Inferior parietal cortex (tissue), 1 donor: Measurements from ENCODE around the gene ATR.
"Not testable (repeated sequence)": the region's sequence is repeated elsewhere in the genome, so short reads cannot be mapped to it uniquely, and the experiment has no call there.

Source experiments
- DNase-seq: peaks from one replicate; pipeline ENCODE4 v3.0.0-alpha.2; 2016; ENCODE audit errors: extremely low spot score

ATR gene

GRCh38 chr3:142447852-142448823, 130.4 kb downstream of the ATR start, which contains the start of gene XRN1:
Gene XRN1, minus strand, starts transcription at chr3:142448037. Its CDS starts 93 bp downstream, at chr3:142447944.
- DNase-seq, result peak; percentile 89

- peak; percentile 47 for DNase-seq
Measured at GRCh38 chr3:142447301-142447851, 131.2 kb downstream of the ATR start.

- DNase-seq, result no peak
Measured at GRCh38 chr3:142445816-142446254, 132.7 kb downstream of the ATR start.

GRCh38 chr3:142444343-142444742, 134.2 kb downstream of the ATR start:
- no peak for DNase-seq

- not testable (repeated sequence) for DNase-seq
Measured at GRCh38 chr3:142443060-142443459, 135.5 kb downstream of the ATR start.

- DNase-seq, result not testable (repeated sequence)
Measured at GRCh38 chr3:142439499-142440220, 138.9 kb downstream of the ATR start.

- DNase-seq, result not testable (repeated sequence)
Measured at GRCh38 chr3:142438096-142438495, 140.4 kb downstream of the ATR start.

- no peak for DNase-seq
Measured at GRCh38 chr3:142436951-142437585, 141.5 kb downstream of the ATR start.

- DNase-seq, result no peak
Measured at GRCh38 chr3:142434503-142434902, 144.0 kb downstream of the ATR start.

- no peak for DNase-seq
Measured at GRCh38 chr3:142433110-142433509, 145.4 kb downstream of the ATR start.

- no peak for DNase-seq
Measured at GRCh38 chr3:142429582-142429981, 149.0 kb downstream of the ATR start.

GRCh38 chr3:142424754-142425153, 153.8 kb downstream of the ATR start:
- DNase-seq, result no peak

GRCh38 chr3:142418926-142419592, 159.5 kb downstream of the ATR start:
- DNase-seq, result no peak

GRCh38 chr3:142417302-142417701, 161.2 kb downstream of the ATR start:
- DNase-seq, result no peak

- not testable (repeated sequence) for DNase-seq
Measured at GRCh38 chr3:142400537-142400936, 178.0 kb downstream of the ATR start.
